Activated CD4-positive, alpha-beta T cell treated with anti-CD3 and anti-CD28 coated beads, Interleukin-2, Interleukin-4, amounts not matched to agents 100 ng/mL and 50 ng/mL, durations not matched to agents 16 hours and 8 hours (primary cell): ENCODE data around the gene C10orf53.
"Not testable (repeated sequence)": the region's sequence is repeated elsewhere in the genome, so short reads cannot be mapped to it uniquely, and the experiment has no call there.

Experiments
- DNase-seq: peaks from one replicate; pipeline ENCODE4 v3.0.0-alpha.2; 2020; ENCODE audit warnings: low spot score

The C10orf53 gene

DNA sequence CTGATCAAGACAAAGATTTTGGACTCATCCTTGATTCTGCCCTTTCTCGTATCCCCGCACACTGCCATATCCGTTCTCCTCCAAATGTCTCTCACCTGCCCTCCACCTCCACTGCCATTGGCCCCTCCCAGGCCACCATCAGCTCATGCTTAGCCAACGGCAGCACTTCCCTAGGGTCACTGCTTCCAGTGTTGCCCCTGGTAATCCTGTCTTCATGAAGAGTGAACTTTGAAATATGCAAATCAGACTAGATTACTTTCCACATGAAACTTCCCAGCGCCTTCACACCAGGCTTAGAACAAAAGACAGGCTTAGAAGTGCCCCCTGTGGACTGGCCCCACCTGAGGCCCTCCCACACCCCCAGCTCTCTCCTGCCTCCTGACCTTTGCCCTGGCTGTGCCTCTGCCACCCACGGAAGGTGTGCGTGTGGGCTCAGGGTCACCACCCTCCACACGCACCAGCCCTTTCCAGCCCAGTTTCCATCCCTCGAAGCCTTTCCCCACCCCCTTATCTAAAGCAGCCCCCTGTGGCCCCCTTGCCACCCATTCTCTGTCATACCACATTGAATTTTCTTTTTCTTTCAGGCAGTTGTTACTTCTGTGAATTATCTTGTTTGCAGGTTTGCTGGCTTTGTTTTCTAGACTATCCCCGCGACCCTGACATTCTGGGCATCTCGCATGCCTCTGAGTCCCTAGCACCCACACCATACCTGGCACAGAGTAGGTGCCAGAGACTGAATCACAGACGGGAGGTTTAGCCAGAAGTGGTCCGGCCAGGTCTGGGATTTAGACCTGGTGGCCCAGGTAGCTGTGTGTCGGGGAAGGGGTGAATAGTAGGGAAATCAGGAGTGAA is 26.8 kb upstream of the C10orf53 start:
- no peak for DNase-seq

DNA sequence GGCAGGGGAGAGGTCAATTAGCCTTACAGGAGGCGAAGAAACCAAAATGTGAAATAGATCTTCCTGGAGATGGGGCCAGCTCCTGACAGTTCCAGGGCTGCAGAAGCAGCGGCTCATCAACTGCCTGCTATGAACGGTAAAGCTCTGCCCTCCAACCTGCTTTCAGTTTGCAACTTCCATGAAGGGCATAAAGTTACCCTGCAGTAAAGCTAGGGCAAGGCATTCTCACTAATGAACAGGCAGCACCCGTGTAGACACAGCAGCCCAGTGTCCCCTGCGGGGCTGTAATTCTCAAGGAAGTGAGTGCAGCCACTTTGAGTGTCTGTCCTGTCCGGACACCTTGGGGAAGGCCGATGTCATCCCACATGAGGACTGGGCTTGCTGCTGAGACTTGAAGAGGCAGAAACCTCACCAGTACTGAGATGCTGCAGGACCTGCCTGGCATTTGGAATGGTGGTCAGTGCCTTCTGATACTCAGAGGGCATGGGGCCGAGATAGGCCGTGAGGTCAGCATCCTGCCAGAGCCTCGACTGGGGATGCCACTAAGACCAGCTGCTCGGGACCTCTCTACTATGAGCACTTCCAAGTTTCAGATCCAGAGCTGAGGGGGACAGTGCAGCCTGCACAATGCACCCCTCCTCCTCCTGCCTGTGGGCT is 26.1 kb upstream of the C10orf53 start:
- no peak for DNase-seq

DNA sequence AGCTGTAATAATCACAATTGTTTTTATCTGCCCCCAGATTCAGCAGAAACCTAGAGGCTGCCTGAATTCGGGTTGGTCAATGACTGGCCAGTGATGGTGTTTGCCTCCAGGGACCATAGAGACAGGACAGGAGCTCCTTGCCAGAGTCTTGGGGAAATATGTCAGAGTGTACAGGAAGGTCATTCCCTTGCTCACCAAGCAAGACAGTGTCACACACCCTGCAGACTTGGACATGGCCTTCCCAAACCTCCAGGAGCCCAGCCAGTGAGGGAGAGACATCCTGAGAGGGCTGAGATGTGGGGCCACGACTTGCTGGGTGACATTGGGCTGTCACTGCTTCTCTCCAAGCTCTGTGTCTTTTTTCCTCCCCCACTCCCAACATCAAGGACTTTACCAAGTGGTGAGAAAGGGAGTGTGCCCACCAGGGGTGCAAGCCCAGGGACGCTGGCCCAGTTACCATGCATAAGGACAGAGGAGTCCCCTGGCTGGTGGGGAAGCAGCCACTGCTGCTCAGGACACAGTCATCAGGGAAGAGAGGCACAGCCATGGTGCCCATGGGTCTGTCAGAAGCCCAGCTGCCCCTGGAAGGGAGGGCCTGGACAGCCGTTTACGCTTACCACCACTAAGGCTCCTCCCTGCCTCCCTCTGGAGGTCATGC is 25.3 kb upstream of the C10orf53 start:
- no peak for DNase-seq

DNA sequence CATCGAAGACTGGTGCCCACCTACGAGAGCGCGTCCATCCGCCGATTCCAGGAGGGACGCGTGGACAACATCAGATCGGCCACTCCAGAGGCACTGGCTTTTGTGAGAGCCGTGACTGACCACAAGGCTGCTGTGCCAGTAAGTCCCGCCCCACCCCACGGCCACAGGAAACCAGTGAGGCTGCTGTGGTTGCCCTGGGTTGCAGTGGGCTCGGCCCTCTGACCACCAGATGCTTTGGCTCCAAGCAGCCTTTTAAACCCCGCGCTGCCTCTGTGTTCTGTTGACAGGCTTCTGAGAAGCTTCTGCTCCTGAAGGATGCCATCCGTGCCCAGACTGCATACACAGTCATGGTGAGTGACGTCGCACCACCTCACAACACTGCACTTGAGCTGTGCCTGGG is 24.4 kb upstream of the C10orf53 start:
- no peak for DNase-seq

DNA sequence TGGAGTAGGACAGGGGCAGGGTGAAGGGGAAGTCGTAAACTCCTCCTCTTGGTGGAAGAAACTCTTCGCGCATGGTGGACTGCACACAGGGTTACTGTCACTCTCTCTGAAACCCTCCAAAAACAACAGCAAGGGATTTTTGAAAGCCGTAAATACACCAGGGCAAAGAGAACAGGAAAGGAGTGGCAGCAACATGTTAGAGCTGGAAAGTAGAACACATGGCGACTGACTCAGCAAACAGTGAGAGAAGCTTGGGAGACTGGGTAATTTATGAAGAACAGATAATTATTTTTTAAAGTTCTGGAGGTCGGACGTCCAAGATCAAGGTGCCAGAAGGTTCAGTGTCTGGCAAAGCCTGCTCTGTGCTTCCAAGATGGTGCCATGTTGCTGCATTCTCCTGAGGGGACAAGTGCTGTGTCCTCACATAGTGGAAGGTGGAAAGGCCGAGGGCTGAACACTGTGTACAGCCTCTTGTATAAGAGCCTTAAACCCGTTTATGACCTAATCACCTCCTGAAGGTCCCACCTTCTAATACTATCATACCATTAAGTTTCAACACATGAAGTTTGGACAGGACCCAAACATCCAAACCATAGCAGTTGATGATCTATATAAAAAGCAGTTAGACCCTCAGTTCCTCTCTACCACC is 22.5 kb upstream of the C10orf53 start:
- no peak for DNase-seq

DNA sequence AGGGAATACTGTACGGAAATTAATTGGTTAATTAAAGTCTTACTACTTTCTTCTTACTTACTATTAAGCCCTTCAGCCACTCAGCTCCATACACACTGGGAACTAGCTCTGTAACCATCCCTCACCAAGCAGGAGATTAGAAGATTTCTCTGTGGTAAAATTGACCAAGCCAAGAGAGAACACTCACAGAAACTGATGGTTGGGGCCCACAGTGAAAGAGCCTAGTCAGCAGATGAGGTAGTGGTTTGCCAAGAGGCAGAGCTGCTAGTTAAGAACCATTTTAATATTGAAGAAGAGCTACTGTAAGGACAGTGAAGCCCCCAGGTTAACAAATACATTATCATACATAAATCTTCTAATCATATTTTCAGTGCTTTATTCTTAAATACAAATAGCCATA is 21.8 kb upstream of the C10orf53 start:
- DNase-seq = no peak

DNA sequence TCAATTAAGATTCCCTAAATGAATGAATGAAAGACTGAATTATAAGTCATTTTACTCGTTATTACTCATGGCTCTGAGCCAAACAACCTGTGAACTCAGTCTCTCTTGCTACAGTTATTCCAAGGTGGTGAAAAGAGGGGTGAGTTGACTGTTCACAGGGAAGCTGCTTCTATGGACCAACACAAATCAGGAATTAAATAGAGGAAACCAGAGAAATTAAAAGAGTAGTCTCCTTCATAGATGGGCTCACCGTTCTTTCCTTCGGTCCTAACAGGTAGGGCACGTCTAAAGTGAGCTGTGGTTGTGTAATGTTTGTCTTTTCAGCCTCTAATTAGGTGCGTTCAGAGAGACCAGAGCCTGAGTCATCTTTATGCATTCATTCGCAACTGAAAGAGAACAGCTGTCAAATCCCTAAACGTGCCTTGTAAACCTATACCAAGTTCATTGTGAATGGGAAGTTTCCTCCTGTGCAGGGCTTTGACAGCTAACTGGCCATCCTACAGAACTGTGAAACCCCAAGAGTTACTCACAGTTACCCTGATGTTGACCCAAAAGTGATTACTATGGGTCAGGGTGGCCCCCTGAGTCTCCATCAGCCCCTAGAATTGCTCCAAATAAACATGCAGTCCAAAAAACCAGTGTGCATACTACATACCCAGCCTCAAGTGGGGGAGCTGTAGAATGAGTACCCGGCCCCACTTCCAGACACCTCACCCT is 18.2 kb upstream of the C10orf53 start:
- no peak for DNase-seq

DNA sequence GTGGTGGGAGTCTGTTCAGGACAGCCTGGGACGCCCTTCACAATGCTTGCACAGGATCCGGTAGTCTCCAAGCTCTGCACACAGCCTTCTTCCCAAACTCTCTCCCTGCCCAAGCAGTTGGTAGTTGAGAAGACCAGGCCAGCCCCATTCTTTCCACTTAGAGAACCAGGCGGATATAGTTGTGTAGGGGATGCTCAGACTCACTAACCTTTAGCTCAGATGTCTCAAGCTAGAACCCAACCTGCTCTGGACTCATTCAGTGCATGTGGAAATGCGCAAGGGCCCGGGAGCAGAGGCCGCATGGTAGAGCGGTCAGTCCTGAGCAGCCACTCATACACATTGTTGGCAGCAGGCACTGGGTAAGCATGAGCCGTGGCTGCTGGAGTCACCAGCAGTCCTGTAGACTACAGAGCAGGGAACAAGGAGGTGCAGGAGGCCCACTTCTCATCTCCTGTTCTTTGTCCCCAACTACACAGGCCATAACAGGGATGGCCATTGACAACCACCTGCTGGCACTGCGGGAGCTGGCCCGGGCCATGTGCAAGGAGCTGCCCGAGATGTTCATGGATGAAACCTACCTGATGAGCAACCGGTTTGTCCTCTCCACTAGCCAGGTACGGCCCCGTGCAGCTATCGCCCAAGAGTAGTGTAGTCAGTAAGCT is 17.2 kb upstream of the C10orf53 start:
- no peak for DNase-seq

DNA sequence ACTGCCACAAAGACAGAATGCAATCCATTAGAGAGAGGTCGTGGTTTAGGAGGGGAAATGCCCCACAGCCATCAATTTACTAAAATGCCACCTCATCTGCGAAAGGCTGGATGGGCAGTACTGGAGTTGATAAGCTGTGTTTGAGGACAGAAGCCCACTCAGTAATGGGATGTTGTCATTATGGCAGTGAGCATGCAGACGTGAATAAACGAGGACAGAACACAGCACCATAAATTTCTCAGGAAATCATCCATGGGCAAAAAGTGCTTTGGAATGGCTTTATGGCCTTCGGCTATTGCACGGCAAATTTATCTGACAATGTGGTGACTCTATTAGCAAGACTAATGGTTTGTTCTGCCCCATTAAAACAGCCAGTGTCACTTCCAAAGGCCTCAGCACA is 15.9 kb upstream of the C10orf53 start:
- no peak for DNase-seq

DNA sequence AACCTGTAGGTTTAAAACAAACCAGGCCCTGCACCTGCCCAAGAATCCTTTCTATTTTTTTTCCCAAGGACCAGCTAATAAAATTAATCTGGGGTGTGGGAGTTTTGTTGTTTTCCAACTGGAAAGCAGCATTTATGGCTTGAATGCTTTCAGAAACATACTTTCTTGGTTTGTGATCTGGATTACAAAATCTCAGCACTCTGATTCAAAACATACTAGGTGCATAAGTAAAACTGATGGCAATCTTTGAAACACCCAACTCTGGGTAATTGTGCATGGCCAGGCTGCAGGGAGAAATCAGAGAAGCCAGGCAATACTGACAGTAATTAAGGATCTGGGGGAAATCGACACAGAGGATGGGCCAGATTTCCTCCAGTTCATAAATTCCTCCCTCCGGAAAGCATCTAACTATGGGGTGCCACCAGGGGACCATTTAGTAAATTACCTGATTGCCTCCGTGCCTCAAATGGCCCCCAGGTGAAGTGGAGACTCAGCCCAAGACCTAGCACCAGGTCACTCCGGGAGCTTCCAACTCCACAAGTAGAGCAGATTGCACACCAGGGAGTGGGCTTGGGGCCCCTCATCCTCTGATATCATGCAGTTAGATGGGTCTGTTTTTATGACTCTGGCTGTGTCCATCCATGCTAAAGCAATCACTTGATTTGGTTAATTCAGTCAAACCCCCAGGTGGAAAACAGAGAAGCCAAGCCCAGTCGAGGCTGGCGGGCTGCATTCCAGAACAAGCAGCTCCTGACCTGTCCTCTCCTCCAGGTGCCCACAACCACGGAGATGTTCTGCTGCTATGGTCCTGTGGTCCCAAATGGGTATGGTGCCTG is 15.2 kb upstream of the C10orf53 start:
- DNase-seq = no peak

DNA sequence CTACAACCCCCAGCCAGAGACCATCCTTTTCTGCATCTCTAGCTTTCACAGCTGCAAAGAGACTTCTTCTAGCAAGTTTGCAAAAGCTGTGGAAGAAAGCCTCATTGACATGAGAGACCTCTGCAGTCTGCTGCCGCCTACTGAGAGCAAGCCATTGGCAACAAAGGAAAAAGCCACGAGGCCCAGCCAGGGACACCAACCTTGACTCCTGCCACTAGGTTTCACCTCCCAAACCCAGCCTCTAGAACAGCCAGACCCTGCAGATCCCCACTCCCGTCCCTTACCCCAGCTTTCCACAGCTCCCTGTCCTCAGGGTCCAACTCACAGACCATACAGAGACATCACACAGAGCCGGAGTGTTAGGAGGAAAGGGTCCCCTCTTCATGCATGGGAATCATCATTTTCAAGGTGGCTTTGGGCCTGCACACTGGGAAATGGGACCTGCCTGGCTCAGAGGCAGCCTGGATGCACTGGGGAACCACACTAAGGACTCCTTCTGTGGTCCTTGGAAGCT is 14.6 kb upstream of the C10orf53 start:
- DNase-seq = no peak

DNA sequence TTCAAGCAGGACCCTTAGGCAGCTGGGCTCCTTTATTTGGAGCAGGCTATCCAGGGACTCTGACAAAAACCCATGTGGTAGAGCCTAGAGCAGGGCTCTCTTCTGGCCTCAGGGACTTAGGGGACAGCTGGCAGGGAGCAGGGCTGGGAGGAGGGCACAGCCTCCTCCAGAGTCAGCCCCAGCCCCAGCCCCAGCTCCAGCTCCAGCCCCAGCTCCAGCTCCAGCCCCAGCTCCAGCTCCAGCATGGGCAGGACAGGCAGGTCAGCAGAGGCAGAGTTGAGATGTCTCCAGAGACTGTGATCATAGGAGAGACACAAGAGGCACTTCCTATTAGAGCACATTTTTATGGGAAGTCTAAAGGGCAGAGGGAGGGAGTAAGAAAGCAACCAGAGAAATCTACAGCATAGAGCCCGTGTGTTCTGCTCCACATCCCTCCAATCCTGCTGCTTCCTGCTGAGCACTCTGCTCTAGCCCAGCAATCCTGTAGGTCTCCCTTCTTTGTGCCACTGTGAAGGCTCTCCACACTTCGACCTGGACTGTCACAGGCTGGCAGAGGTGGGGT is 13.3 kb upstream of the C10orf53 start:
- no peak for DNase-seq

DNA sequence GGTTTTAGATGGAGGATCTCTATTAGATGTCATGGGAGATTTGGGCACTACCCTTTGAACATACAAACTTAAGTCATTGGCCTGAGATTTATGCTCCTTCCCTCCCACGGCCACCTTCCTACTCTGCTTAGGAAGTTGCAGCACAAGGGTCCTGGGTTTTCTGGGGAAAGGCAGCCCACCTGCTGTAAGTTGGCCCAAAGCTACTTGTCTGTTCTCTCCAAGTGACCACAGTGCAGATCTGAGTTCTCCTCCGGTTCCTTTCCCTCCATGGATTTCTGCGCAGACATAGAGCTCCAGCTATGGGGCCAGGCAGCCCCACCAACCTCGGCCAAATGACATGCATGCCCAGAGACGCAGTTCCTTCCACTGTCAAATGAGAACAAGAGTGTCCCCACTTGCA is 12.8 kb upstream of the C10orf53 start:
- DNase-seq = no peak

DNA sequence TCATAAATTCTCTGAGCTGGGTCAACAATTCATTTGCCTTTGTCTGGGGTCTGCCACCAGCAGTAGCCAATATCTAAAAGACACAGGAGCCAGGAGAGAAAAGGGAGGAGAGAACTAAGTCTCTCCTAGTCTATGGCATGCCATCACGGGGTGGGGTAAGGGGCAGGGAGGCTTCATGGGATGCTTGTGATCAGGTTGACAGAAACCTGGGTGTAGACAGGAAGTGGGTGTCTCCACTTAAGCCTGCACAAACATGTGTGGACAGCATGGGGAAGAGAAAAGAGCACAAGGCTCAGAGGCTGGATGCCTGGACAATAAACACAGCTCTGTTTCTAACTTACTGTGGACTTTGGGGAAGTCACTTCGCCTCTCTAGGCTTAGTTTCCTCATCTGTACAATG is 11.5 kb upstream of the C10orf53 start:
- DNase-seq = no peak

DNA sequence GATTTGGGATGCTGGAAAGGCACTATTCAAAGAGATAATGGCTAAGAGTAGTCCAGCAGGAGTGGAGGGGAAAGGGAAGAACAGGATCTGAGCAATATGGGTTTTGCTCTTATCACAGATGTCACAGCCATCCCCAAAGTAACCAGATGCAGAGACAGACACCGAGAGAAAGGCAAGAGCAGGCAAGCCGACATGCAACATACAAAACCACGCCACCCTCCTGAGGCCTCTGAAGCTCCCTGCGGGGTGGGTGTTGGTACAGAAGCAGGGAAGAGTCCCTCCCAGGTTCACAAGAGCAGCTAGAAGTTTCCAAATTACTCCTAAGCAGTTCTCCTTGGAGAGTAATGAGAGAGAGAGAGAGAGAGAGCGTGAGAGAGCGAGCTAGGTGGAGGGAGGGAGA is 10.8 kb upstream of the C10orf53 start:
- no peak for DNase-seq

DNA sequence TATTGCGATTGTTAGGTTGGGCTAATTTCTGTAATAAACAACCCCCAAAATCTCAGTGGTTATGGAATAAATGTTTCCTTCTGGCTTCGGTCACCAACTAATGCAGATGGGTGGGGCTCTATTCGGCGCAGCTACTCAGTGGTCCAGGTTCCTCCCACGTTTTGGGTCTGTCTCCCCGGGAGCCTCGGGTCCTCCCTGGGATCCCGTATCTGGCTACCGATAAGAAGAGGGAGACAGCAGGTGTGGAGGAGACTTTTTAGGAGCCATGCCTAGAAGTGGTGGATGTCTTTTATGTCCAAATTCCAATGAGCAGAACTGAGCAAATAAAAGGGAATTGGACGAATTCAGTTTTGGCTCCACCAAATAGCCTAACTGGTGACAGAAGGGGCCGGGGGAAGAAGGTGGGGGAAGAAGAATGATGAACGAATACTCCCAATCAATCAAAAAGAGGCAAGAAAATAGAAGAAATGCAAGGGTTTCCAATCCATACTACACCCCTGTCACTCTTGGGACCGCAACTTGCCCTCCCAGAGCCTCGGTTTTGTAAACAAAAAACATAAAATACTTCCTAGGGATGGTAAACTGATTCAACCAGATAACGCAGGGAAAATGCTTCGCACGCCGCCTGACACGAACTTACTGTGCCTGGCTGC is 498 bp upstream of the C10orf53 start:
- no peak for DNase-seq

DNA sequence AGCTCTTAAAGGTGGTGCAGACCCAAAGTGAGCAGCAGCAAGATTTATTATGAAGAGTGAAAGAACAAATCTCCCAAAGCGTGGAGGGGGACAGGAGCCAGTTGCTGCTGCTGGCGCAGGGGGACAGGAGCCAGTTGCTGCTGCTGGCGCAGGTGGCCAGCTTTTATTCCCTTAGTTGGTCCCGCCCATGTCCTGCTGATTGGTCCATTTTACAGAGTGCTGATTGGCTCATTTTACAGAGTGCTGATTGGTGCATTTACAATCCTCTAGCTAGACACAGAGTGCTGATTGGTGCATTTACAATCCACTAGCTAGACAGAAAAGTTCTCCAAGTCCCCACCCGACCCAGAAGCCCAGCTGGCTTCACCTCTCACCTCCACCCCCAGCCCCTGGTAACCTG is 3.0 kb downstream of the C10orf53 start:
- DNase-seq = not testable (repeated sequence)

DNA sequence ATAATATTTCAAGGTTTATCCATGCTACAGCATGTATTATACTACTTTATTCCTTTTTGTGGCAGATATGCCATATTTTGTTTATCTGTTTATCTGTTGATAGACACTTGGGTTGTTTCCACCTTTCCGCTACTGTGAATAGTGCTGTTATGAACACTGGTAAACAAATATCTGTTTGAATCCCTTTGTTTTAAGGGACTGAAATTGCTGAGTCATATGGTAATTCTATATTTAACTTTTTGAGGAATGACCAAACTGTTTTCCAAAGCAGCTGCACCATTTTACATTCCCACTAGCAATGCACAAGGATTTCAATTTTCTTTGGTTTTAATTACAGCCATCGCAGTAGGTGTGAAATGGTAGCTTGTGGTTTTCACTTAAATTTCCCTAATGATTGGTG is 3.4 kb downstream of the C10orf53 start:
- DNase-seq = no peak

DNA sequence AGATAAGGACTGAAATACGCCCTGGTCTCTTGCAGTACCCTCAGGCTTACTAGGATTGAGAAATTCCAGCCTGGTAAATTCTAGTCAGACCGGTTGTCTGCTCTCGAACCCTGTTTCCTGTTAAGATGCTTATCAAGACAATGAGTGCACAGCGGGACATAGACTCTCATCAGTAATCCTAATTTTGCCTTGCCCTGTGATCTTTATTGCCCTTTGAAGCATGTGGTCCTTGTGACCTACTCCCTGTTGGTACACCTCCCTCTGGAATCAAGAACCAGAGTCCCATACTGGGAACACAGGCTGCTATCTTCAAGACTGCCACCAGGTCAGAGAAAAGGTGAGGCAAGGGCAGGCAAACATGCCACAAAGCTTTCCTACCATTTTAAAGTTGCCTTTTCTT is 7.2 kb downstream of the C10orf53 start:
- DNase-seq = no peak
